CD4-positive, alpha-beta T cell treated with Interferon alpha-2 for 1 hour (primary cell): ENCODE results near the gene ARHGEF10L.

Source experiments
- DNase-seq, 2 donors: peaks; one replicate each; pipeline ENCODE4 v3.0.0-alpha.2; 2020 to 2022

Gene ARHGEF10L

GRCh38 chr1:17662786-17663185 lies 123.3 kb downstream of the ARHGEF10L start:
- no peak for DNase-seq

- no peak for DNase-seq
These were observed 124.1 kb downstream of the ARHGEF10L start for GRCh38 chr1:17663646-17664045.

- DNase-seq: no peak
These were observed 124.8 kb downstream of the ARHGEF10L start for GRCh38 chr1:17664322-17664721.

- no peak for DNase-seq
These were observed 125.6 kb downstream of the ARHGEF10L start for GRCh38 chr1:17665054-17665453.

DNA sequence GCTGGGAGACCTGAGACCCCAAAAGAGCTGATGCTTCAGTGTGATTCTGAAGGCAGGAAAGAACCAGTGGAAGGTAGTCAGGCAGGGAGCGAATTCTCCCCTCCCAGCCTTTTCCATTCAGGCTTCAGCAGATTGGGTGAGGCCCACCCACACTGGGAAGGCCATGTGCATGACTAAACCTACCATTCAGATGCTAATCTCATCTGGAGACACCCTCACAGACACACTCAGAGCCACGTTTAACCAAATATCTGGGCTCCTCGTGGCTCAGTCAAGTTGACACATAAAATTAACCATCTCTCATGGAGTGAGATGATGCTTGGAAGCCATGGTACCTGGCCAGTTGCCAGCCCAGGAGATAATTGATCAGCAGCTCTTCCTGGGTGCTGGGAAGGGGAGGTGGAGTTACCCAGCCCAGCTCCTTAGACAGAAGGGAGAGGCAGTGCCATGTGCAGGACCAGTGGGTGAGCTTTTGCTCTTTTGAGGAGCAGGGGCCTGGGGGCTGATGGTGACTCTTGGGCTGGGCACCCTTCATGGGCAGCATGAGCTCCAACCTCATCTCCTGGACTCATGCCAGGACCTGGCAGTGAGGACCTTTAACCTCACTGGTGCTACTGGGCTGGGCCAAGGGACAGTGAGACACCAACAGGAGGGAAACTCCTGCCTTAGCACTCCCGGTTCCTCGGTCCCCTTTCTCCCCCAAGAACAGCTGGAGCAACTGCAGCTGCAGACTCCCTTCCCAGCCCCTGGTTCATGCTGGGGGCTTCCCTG lies 126.6 kb downstream of the ARHGEF10L start:
- DNase-seq: no peak

DNA sequence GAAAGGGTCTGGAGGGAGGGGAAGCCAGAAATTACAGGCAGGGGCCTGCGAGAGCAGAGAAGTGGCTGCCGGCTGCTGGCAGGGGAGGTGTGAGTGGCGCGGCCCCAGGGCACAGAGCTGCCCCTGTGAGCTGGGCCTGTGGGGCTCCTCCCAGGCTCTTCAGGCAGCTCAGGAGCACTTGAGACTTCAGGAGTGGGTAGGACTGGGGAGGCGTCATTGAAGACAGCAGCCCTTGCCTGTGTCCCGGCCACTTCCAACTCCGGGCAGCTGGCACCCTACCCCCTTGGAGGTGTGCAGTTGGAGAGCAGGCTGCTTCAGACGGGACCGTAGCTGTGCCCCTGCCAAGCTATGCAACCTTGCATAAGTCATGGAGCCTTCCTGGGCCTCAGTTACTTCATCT lies 128.1 kb downstream of the ARHGEF10L start:
- DNase-seq: no peak

- no peak for DNase-seq
These were observed 128.7 kb downstream of the ARHGEF10L start for GRCh38 chr1:17668195-17668594.

DNA sequence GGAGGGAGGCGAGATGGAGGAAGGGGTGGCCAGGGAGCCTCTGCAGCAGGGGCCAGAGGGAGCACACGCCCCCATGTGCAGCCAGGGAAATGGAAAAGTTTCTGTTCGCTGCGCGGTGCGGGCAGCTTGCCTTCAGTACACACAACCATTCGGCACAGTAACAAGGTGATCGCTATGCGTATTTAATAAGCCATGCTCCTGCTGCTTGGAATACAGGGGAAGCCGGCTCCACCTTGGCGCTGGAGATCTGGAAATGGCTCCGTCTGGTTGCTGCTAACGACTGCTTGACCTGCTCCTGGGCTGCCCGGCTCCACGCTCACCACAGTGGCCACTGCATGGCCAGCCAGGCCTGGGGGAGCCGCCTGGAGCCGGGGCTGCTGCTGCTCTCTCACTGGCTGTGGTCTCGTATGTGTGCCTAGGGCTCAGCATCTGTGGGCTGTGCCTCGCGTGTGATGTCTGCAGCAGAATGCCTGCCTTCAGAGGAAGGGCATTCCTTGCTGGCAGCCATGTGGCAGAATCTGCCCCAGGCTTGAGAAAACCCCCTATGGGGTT lies 129.2 kb downstream of the ARHGEF10L start:
- no peak for DNase-seq

GRCh38 chr1:17669305-17669704 lies 129.8 kb downstream of the ARHGEF10L start:
- no peak for DNase-seq

DNA sequence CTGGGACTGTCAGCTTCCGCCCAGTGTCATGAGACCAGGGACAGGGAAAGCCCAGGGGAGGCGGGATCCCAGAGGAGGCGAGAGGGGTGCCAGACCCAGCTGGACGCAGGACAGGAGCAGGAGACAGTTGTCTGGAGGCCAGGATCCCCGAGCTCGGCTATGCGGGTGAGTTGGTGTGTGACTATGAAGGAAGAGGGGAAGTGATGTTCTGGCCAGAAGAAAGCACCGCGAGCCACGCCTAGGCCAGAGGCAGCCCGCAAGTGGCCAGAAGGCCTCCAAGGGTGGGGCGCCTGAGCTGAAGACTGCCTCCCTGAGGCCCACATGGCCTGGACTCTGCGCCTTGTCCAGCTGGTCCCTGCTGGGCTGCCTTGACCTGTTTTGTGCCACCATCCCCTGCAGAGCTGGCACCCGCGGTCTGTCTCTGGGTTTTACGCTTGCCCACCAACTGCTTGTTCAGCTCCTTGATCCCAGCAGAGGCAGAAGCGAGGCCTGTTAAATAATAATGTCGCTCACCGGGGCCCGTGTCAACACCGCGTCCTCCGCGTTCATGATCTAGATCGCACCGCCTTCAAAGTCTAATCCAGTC lies 130.5 kb downstream of the ARHGEF10L start:
- DNase-seq: no peak

- DNase-seq: no peak
These were observed 131.3 kb downstream of the ARHGEF10L start for GRCh38 chr1:17670587-17671313.

DNA sequence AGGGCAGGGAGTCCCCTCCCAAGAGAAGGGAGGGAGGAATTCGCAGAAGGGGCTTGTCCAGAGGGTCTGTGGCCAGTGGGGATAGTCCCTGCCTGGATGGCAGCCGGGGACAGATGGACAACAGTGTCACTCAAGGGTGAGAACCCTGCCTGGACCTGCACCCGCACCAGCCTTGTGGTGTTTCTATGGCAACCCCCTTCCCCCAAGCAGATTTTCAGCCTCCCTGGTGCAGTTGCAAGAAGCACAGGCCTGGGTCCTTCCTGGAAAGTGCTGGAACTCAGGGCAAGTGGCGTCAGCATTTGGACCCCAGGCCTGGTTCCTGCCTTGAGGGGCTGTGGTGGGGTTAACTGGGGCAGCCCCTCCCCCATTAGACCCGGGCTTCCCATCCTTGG lies 131.8 kb downstream of the ARHGEF10L start:
- DNase-seq: no peak

- DNase-seq: no peak
These were observed 132.2 kb downstream of the ARHGEF10L start for GRCh38 chr1:17671741-17672140.

DNA sequence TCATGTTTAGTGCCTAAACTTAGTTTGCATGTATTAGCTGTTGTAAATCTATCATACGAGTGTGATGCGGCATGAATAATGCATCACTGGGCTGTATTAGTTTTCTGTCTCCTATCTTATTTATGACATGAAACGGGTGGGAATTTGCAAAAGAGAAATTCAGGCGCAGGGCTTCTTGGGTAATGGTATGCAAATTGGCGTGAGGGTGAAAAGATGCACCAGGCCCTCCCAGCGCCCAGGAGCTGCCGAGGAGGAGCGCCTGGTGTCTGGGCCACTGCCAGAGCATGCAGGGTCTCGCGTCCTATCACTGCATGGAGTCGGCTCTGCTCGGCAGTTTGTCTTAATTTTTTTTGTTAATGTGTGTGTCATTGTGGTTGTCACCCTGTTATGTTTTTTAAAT lies 132.7 kb downstream of the ARHGEF10L start:
- no peak for DNase-seq

GRCh38 chr1:17673329-17674072 lies 134.0 kb downstream of the ARHGEF10L start:
- DNase-seq: no peak

GRCh38 chr1:17674726-17675500 lies 135.4 kb downstream of the ARHGEF10L start:
- no peak for DNase-seq

DNA sequence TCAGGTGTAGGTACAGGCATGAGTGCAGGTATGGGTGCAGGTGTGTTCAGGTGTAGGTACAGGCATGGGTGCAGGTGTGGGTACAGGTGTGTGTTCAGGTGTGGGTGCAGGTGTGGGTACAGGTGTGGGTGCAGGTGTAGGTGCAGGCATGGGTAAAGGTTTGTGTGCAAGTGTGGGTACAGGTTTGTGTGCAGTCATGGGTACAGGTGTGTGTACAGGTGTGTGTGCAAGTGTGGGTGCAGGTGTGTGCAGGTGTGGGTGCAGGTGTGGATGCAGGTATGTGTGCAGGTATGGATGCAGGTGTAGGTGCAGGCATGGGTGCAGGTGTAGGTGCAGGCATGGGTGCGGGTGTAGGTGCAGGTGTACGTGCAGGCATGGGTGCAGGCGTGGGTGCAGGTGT lies 136.2 kb downstream of the ARHGEF10L start:
- DNase-seq: no peak

DNA sequence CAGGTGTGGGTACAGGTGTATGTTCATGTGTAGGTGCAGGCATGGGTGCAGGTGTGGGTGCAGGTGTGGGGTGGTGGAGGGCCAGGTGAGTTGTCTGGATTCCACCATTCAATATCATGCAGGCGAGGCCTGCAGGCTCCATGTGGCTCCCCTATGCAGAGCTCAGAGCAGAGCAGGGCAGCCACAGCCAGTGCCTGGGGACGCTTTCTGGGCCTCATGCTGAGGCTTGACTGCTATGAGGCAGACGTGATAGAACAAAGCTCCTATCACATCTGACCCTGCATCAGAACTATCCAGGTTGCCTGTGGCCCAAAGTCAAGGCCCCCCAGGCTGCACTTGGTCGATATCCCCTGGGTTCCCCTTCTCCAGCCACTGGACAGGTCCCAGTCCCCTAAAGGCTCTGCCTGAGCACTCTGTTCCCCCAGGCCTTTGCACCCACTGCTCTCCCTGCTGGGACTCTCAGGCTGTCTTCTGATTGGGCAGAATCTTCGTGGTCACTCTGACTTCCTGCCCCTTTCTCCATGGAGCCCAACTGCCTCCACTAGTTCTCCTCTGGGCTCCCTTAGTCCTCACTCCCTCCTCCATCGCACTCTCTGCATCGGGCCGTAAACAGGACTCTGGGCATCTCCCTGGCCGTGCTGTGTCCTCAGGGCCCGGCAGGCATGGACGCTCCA lies 137.0 kb downstream of the ARHGEF10L start:
- no peak for DNase-seq

DNA sequence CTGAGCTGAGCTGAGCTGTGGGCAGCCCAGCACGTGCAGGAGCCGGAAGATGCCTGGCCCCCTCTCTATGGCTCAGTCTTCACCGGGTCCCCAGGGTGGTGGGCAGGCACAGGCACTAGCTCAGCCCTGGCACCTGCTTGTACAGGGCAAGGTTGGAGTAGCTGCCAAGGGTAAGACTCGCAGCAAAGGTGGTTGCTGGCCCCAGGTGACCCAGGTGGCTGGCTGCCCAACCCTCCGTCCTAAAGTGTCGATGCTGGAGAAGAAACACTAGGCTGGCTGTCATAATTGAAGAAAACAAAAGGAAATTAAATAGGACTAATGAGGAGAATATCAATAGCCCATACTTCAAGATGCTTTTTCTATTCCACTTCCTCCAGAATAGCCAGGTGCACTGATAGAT lies 138.5 kb downstream of the ARHGEF10L start:
- no peak for DNase-seq

GRCh38 chr1:17679856-17680255 lies 140.4 kb downstream of the ARHGEF10L start:
- DNase-seq: no peak

DNA sequence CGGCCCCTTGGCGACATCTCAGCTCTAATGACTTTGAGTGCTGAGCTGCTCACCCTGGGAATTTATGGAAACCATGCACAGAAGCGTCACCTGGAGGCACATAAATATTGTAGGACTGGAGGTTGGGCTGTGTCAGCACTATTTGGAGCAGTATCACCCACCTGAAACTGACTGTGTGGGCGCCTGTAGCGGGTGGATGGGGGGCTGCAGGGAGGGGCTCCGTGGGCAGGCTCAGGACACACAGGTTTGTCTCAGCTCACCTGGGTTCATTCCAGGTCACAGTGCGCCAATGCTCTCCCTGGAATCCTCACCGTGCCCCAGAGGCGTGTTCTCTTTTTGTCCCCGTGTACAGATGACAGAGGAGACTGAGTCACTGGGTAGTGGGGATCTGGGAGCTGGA lies 140.8 kb downstream of the ARHGEF10L start:
- DNase-seq: no peak

- DNase-seq: no peak
These were observed 142.9 kb downstream of the ARHGEF10L start for GRCh38 chr1:17682400-17682799.
